ENCODE data around the gene RHOH. TPM values are rescaled to one million over a fixed set of nuclear protein-coding genes. Genes with fewer than 3 reads are reported as not detected.

The RHOH gene
- polyA plus RNA-seq, 2 of the 4 experiments (the other 2 are of a cell fraction): 0.08 to 0.26 TPM

GRCh38 chr4:40210776-40211175 lies 13.9 kb downstream of the RHOH start:
- CTCF ChIA-PET: interaction anchor here (0.7 kb wide), 1 partner anchor 97 kb away, joined by 4 read pairs; no protein-coding TSS in a partner anchor
- Histone ChIP-seq H3K9me3 (no peaks in the 10 kb centered on the region), H3K4me3 (no peak overlapping the region), H3K27ac (no peak overlapping the region), H3K4me2 (no peak overlapping the region), H3K4me1 (no peaks in the 10 kb centered on the region)
- FAIRE-seq (no peak), ATAC-seq (no peak), DNase-seq (ENCODE audit: low read depth in 1 of 2, low spot score in 1 of 2) (no peak)
- POLR2A ChIA-PET: no interaction called here
- TF ChIP-seq SMC3 (IDR thresholded peaks at IDR 0.05) (no peak), FOSB (CRISPR knock-in tag; IDR thresholded peaks at IDR 0.05) (no peak), HEYL (CRISPR knock-in tag; IDR thresholded peaks at IDR 0.05) (no peak), ZNF302 (CRISPR knock-in tag; IDR thresholded peaks at IDR 0.05) (no peak), HOXA7 (CRISPR knock-in tag; IDR thresholded peaks at IDR 0.05) (no peak), USF2 (IDR thresholded peaks at IDR 0.05) (no peak), FOSL2 (IDR thresholded peaks at IDR 0.05) (no peak), FOSL2 (CRISPR knock-in tag; IDR thresholded peaks at IDR 0.05) (no peak), FOXS1 (CRISPR knock-in tag; IDR thresholded peaks at IDR 0.05) (no peak), BHLHE40 (IDR thresholded peaks at IDR 0.05; ENCODE audit: low read depth, low read length) (no peak), HOXB13 (CRISPR knock-in tag; IDR thresholded peaks at IDR 0.05; ENCODE audit: low read depth) (no peak), NFE2L2 (conservative IDR thresholded peaks at IDR 0.05; ENCODE audit: low read length) (no peak), REST (IDR thresholded peaks at IDR 0.05) (no peak)
- TF ChIP-seq, protein P1, sequence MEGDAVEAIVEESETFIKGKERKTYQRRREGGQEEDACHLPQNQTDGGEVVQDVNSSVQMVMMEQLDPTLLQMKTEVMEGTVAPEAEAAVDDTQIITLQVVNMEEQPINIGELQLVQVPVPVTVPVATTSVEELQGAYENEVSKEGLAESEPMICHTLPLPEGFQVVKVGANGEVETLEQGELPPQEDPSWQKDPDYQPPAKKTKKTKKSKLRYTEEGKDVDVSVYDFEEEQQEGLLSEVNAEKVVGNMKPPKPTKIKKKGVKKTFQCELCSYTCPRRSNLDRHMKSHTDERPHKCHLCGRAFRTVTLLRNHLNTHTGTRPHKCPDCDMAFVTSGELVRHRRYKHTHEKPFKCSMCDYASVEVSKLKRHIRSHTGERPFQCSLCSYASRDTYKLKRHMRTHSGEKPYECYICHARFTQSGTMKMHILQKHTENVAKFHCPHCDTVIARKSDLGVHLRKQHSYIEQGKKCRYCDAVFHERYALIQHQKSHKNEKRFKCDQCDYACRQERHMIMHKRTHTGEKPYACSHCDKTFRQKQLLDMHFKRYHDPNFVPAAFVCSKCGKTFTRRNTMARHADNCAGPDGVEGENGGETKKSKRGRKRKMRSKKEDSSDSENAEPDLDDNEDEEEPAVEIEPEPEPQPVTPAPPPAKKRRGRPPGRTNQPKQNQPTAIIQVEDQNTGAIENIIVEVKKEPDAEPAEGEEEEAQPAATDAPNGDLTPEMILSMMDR (IDR thresholded peaks at IDR 0.05): no peak
- TF ChIP-seq, protein P2, sequence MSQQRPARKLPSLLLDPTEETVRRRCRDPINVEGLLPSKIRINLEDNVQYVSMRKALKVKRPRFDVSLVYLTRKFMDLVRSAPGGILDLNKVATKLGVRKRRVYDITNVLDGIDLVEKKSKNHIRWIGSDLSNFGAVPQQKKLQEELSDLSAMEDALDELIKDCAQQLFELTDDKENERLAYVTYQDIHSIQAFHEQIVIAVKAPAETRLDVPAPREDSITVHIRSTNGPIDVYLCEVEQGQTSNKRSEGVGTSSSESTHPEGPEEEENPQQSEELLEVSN (IDR thresholded peaks at IDR 0.05; ENCODE audit: borderline replicate concordance, low read depth): no peak
- 91% methylated on average over 5 of the region's 5 CpGs for WGBS (ENCODE audit: missing lambda C conversion rate)

DNA sequence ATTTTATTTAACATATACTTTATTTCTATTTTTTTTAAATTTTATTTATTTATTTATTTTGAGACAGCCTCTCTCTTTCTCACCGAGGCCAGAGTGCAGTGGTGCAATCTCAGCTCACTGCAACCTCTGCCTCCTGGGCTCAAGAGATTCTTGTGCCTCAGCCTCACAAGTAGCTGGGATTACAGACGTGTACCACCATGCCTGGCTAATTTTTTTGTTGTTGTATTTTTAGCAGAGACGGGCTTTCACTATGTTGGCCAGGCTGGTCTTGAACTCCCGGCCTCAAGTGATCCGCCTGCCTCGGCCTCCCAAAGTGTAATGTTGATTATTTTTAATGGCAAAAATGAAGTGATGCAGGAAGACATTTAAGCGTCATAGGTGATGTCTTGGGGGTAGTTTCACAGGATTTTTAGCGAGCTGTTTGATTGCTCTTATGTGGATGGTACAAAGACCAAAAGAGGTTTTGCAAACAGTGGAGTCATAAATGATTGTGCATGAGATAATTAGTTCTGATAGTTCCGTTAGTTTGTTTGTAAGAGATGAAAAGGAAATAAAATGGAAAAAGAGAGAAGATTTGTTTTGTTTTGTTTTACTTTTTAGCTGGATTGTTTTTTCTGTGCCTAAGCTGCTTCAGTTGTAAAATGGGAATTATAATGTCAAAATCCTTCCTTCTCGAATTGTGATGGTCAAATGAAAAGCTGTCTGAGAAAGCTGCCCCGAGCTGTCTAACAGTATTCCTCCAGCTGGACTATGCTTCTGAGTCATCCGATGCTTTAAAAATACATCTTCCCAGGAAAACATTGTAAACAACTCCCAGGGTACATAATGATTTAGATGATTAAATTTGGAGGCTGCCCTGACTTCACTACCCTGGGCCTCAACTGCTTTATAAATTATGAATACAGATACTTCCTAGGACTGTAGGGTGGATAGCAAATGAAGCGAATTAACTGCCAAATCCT lies 14.7 kb downstream of the RHOH start:
- H3K27ac ChIP-seq: no peak overlapping the region

More for the DNA sequence above, 14.7 kb downstream of the RHOH start:
- ChIA-PET POLR2A (no interaction called here), CTCF (interaction anchor here (0.7 kb wide), 1 partner anchor 97 kb away, joined by 4 read pairs; no protein-coding TSS in a partner anchor)
- no peak for TF ChIP-seq CHD2 (IDR thresholded peaks at IDR 0.05; ENCODE audit: low read length, partially characterized antibody)
- TF ChIP-seq GATA3 (IDR thresholded peaks at IDR 0.05; ENCODE audit: borderline replicate concordance): no peak
- no peak for TF ChIP-seq RARB (CRISPR knock-in tag; IDR thresholded peaks at IDR 0.05)
- no peak for TF ChIP-seq SMC3 (IDR thresholded peaks at IDR 0.05)
- no peak for TF ChIP-seq HMGXB4 (CRISPR knock-in tag; IDR thresholded peaks at IDR 0.05; ENCODE audit: borderline replicate concordance)
- no peak for TF ChIP-seq KDM5A (IDR thresholded peaks at IDR 0.05)
- TF ChIP-seq MYC (IDR thresholded peaks at IDR 0.05; ENCODE audit: borderline replicate concordance, low read length): no peak
- no peak for TF ChIP-seq NPAS2 (CRISPR knock-in tag; IDR thresholded peaks at IDR 0.05; ENCODE audit: borderline replicate concordance)
- no peak for TF ChIP-seq HOXA7 (CRISPR knock-in tag; IDR thresholded peaks at IDR 0.05)
- TF ChIP-seq EHMT2 (IDR thresholded peaks at IDR 0.05; ENCODE audit: low read depth): no peak
- TF ChIP-seq FOSL2 (IDR thresholded peaks at IDR 0.05): no peak
- TF ChIP-seq FOSL2 (CRISPR knock-in tag; IDR thresholded peaks at IDR 0.05): no peak
- Histone ChIP-seq H3K9me3 (no peaks in the 10 kb centered on the region), H3K4me2 (no peak overlapping the region), H3K4me1 (no peaks in the 10 kb centered on the region), H3K4me3 (no peak overlapping the region)
- 79% methylated on average over 13 of the region's 13 CpGs for WGBS (ENCODE audit: missing lambda C conversion rate)
- FAIRE-seq (no peak), ATAC-seq (no peak), DNase-seq (ENCODE audit: low read depth in 1 of 2, low spot score in 1 of 2) (no peak)

Measured in A549 (cell line).